ENCODE results near the gene SLC2A5.
"Not testable (repeated sequence)": the region's sequence is repeated elsewhere in the genome, so short reads cannot be mapped to it uniquely, and the experiment has no call there.

The SLC2A5 gene

GRCh38 chr1:9037476-9038337 is 31.7 kb downstream of the SLC2A5 start:
- no peak for DNase-seq (ENCODE audit: low read depth in 2 of 2)

GRCh38 chr1:9035226-9035625 is 34.2 kb downstream of the SLC2A5 start:
- no peak for DNase-seq (ENCODE audit: low read depth in 2 of 2)

GRCh38 chr1:9033363-9033762 is 36.1 kb downstream of the SLC2A5 start:
- no peak for DNase-seq (ENCODE audit: low read depth in 2 of 2)

GRCh38 chr1:9031484-9032259 is 37.8 kb downstream of the SLC2A5 start:
- DNase-seq (ENCODE audit: low read depth in 2 of 2) = no peak

- DNase-seq (ENCODE audit: low read depth in 2 of 2) = not testable (repeated sequence)
These were observed 38.4 kb downstream of the SLC2A5 start for GRCh38 chr1:9031077-9031476.

GRCh38 chr1:9028921-9029705 is 40.3 kb downstream of the SLC2A5 start:
- no peak for DNase-seq (ENCODE audit: low read depth in 2 of 2)

- no peak for DNase-seq (ENCODE audit: low read depth in 2 of 2)
These were observed 42.1 kb downstream of the SLC2A5 start for GRCh38 chr1:9027307-9027706.

- DNase-seq (ENCODE audit: low read depth in 2 of 2) = no peak
These were observed 44.0 kb downstream of the SLC2A5 start for GRCh38 chr1:9025449-9025848.

GRCh38 chr1:9024837-9025236 is 44.6 kb downstream of the SLC2A5 start:
- DNase-seq (ENCODE audit: low read depth in 2 of 2) = no peak

- DNase-seq (ENCODE audit: low read depth in 2 of 2) = no peak
These were observed 46.7 kb downstream of the SLC2A5 start for GRCh38 chr1:9022773-9023172.

GRCh38 chr1:9022026-9022738 is 47.3 kb downstream of the SLC2A5 start:
- not testable (repeated sequence) for DNase-seq (ENCODE audit: low read depth in 2 of 2)

- DNase-seq (ENCODE audit: low read depth in 2 of 2) = no peak
These were observed 49.1 kb downstream of the SLC2A5 start for GRCh38 chr1:9020305-9020704.

GRCh38 chr1:9019896-9020295 is 49.5 kb downstream of the SLC2A5 start:
- DNase-seq (ENCODE audit: low read depth in 2 of 2) = no peak

GRCh38 chr1:9018333-9018732 is 51.1 kb downstream of the SLC2A5 start:
- DNase-seq (ENCODE audit: low read depth in 2 of 2) = no peak

GRCh38 chr1:9016455-9016854 is 53.0 kb downstream of the SLC2A5 start:
- no peak for DNase-seq (ENCODE audit: low read depth in 2 of 2)

GRCh38 chr1:9014475-9015375 is 54.7 kb downstream of the SLC2A5 start:
- no peak for DNase-seq (ENCODE audit: low read depth in 2 of 2)

- no peak for DNase-seq (ENCODE audit: low read depth in 2 of 2)
These were observed 55.6 kb downstream of the SLC2A5 start for GRCh38 chr1:9013819-9014218.

- DNase-seq (ENCODE audit: low read depth in 2 of 2) = no peak
These were observed 58.6 kb downstream of the SLC2A5 start for GRCh38 chr1:9010781-9011323.

- DNase-seq (ENCODE audit: low read depth in 2 of 2) = no peak
These were observed 59.7 kb downstream of the SLC2A5 start for GRCh38 chr1:9009438-9010370.

Data from stimulated activated CD4-positive, alpha-beta T cell treated with anti-CD3 and anti-CD28 coated beads, Interleukin-12 subunit alpha, Interleukin-12 subunit beta, amount 100 ng/mL, for 24 hours (primary cell).